Progenitor cell of endocrine pancreas (in vitro differentiated cells): ENCODE results near the gene EGFR. TPM values are rescaled to one million over a fixed set of nuclear protein-coding genes. Genes with fewer than 3 reads are reported as not detected.
"Not testable (repeated sequence)": the region's sequence is repeated elsewhere in the genome, so short reads cannot be mapped to it uniquely, and the experiment has no call there.

Experiments
- DNase-seq: peaks from one replicate; pipeline ENCODE4 v3.0.0; 2021; ENCODE audit warnings: low spot score; ENCODE audit not compliant: unreplicated experiment
- H3K27ac Mint-ChIP-seq: 2 replicates; pipeline ENCODE4 v1.8.0; 2021; ENCODE audit warnings: mild to moderate bottlenecking, moderate library complexity, mixed read lengths
- H3K27me3 Mint-ChIP-seq: 2 replicates; pipeline ENCODE4 v1.8.0; 2021; ENCODE audit warnings: mixed read lengths
- H3K36me3 Mint-ChIP-seq: 2 replicates; pipeline ENCODE4 v1.8.0; 2022; ENCODE audit warnings: mixed read lengths; ENCODE audit not compliant: insufficient read depth
- H3K4me1 Mint-ChIP-seq: 2 replicates; pipeline ENCODE4 v1.8.0; 2021; ENCODE audit warnings: low read depth, mixed read lengths
- H3K4me3 Mint-ChIP-seq: 2 replicates; pipeline ENCODE4 v1.8.0; 2021; ENCODE audit warnings: low read depth, mild to moderate bottlenecking, moderate library complexity, mixed read lengths
- H3K9me3 Mint-ChIP-seq: 2 replicates; pipeline ENCODE4 v1.8.0; 2021; ENCODE audit warnings: low read depth, mixed read lengths
- CTCF ChIP-seq: fragments of 200-600 bp; sonication (generic); IDR thresholded peaks from one replicate; pipeline ENCODE4 v1.5.0; 2021; ENCODE audit warnings: antibody characterized with exemption, mild to moderate bottlenecking; ENCODE audit not compliant: unreplicated experiment
- total RNA-seq: library from RNA; stranded (reverse); gene quantifications from 2 replicates; pipeline ENCODE4 v1.2.1, GENCODE V29; 2021

Gene EGFR
- total RNA-seq, 1 donor from 2014 or later: 43.8 TPM

GRCh38 chr7:55162476-55162875 is 143.7 kb downstream of the EGFR start:
- no peak overlapping the region for H3K27ac Mint-ChIP-seq
- H3K27me3 Mint-ChIP-seq: no peaks in the 10 kb centered on the region

DNA sequence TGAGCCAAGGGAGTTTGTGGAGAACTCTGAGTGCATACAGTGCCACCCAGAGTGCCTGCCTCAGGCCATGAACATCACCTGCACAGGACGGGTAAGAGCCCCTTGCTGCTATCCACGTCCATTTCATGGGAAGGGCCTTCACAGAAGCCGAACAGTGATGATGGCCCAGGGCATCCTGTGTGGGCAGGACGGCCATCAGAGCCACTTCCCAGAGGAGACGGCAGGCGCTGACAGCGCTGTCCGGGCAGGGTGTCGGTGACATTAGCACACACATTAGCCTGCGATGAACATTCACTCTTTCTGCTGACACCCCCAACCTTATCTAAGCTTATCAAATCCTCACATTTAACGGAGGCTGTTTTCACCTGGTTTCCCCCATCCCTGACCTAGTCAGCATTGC is 144.9 kb downstream of the EGFR start:
- DNase-seq: no peak
- no peak for TF ChIP-seq CTCF
- H3K36me3 Mint-ChIP-seq: peaks cover 25% of the 10 kb centered on the region
- no peak overlapping the region for H3K27ac Mint-ChIP-seq
- H3K4me1 Mint-ChIP-seq: no peaks in the 10 kb centered on the region
- no peaks in the 10 kb centered on the region for H3K27me3 Mint-ChIP-seq
- no peak overlapping the region for H3K4me3 Mint-ChIP-seq
- H3K9me3 Mint-ChIP-seq: peaks cover 7% of the 10 kb centered on the region

More at GRCh38 chr7:55162476-55162875, 143.7 kb downstream of the EGFR start:
- TF ChIP-seq CTCF: no peak
- H3K36me3 Mint-ChIP-seq: peaks cover 23% of the 10 kb centered on the region
- no peaks in the 10 kb centered on the region for H3K4me1 Mint-ChIP-seq
- peaks cover 7% of the 10 kb centered on the region for H3K9me3 Mint-ChIP-seq
- DNase-seq: no peak
- no peak overlapping the region for H3K4me3 Mint-ChIP-seq

DNA sequence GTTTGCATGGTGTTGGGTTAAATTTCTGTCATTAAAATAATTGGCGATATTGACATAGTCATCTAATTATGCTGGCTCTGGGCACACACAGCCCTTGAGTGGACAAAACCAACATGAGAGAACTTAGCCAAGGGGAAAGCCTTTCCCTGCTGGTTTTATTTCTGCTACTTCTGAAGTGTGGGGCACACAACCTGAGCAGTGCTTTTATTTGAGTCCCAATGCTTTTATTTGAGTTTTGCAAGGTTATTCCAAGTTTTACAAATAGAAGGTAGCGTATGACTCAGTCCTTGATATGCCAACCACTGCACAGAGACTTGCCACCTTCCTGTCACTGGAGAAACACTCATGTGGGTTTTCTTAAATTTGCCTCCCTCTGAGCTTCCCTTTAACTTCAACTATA is 145.7 kb downstream of the EGFR start:
- no peak for DNase-seq
- no peaks in the 10 kb centered on the region for H3K27me3 Mint-ChIP-seq
- H3K27ac Mint-ChIP-seq: no peak overlapping the region
- H3K9me3 Mint-ChIP-seq: peaks cover 7% of the 10 kb centered on the region
- no peaks in the 10 kb centered on the region for H3K4me1 Mint-ChIP-seq
- no peak for TF ChIP-seq CTCF
- H3K4me3 Mint-ChIP-seq: no peak overlapping the region
- H3K36me3 Mint-ChIP-seq: peaks cover 22% of the 10 kb centered on the region

DNA sequence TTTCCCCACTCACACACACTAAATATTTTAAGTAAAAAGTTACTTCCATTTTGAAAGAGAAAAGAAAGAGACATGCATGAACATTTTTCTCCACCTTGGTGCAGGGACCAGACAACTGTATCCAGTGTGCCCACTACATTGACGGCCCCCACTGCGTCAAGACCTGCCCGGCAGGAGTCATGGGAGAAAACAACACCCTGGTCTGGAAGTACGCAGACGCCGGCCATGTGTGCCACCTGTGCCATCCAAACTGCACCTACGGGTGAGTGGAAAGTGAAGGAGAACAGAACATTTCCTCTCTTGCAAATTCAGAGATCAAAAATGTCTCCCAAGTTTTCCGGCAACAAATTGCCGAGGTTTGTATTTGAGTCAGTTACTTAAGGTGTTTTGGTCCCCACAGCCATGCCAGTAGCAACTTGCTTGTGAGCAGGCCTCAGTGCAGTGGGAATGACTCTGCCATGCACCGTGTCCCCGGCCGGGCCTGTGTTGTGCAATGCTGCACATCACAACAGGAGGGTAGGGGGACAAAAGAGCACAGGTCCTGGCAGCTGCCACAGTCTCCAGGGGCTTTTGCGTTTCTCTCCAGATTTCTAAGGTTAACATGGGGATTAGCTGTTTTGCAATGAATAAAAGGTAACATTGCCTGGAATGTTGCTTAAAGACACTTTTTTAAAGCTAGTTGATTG is 146.5 kb downstream of the EGFR start:
- no peak overlapping the region for H3K4me3 Mint-ChIP-seq
- no peak for TF ChIP-seq CTCF
- H3K27ac Mint-ChIP-seq: no peak overlapping the region
- H3K27me3 Mint-ChIP-seq: no peaks in the 10 kb centered on the region
- H3K36me3 Mint-ChIP-seq: peaks cover 24% of the 10 kb centered on the region
- H3K4me1 Mint-ChIP-seq: no peaks in the 10 kb centered on the region
- DNase-seq: no peak
- peaks cover 7% of the 10 kb centered on the region for H3K9me3 Mint-ChIP-seq

- not testable (repeated sequence) for H3K4me1 Mint-ChIP-seq, H3K27ac Mint-ChIP-seq, H3K27me3 Mint-ChIP-seq, DNase-seq, H3K9me3 Mint-ChIP-seq, H3K4me3 Mint-ChIP-seq
- peaks cover 28% of the 10 kb centered on the region for H3K36me3 Mint-ChIP-seq
Measured at GRCh38 chr7:55167296-55167695, 148.5 kb downstream of the EGFR start.
